Measurements from ENCODE around the gene TBX1.
"Not testable (repeated sequence)": the region's sequence is repeated elsewhere in the genome, so short reads cannot be mapped to it uniquely, and the experiment has no call there.

The TBX1 gene

GRCh38 chr22:19723232-19723982, 37.2 kb upstream of the TBX1 start, which contains the start of gene GP1BB:
GP1BB (plus strand) TSS chr22:19723539; CDS start chr22:19723570, 31 bp downstream.
- DNase-seq, result peak; percentile 22

GRCh38 chr22:19723983-19724827, 36.4 kb upstream of the TBX1 start:
- DNase-seq, result no peak

- no peak for DNase-seq
These were observed 35.5 kb upstream of the TBX1 start for GRCh38 chr22:19724927-19725661.

GRCh38 chr22:19726064-19726788, 34.4 kb upstream of the TBX1 start:
- not testable (repeated sequence) for DNase-seq

GRCh38 chr22:19727310-19728150, 33.0 kb upstream of the TBX1 start:
- no peak for DNase-seq

GRCh38 chr22:19728271-19728670, 32.3 kb upstream of the TBX1 start:
- DNase-seq, result no peak

- DNase-seq, result no peak
These were observed 31.7 kb upstream of the TBX1 start for GRCh38 chr22:19728836-19729235.

GRCh38 chr22:19729507-19729906, 31.1 kb upstream of the TBX1 start:
- DNase-seq, result no peak

GRCh38 chr22:19730198-19730597, 30.4 kb upstream of the TBX1 start:
- DNase-seq, result no peak

GRCh38 chr22:19730655-19731360, 29.8 kb upstream of the TBX1 start:
- peak; percentile 36 for DNase-seq

- DNase-seq, result no peak
These were observed 29.0 kb upstream of the TBX1 start for GRCh38 chr22:19731361-19732135.

GRCh38 chr22:19732403-19733113, 28.0 kb upstream of the TBX1 start:
- DNase-seq, result no peak

GRCh38 chr22:19733755-19734154, 26.8 kb upstream of the TBX1 start:
- DNase-seq, result no peak

- no peak for DNase-seq
These were observed 26.4 kb upstream of the TBX1 start for GRCh38 chr22:19734163-19734562.

GRCh38 chr22:19734837-19735382, 25.7 kb upstream of the TBX1 start:
- no peak for DNase-seq

- DNase-seq, result no peak
These were observed 24.7 kb upstream of the TBX1 start for GRCh38 chr22:19735665-19736510.

GRCh38 chr22:19737846-19738663, 22.5 kb upstream of the TBX1 start:
- DNase-seq, result no peak
